ENCODE data around the gene CCT2. TPM values are rescaled to one million over a fixed set of nuclear protein-coding genes. Genes with fewer than 3 reads are reported as not detected.

Gene CCT2
- total RNA-seq, 1 experiment from 2014 or later, result 398 TPM

GRCh38 chr12:69630191-69630590, 44.9 kb downstream of the CCT2 start:
- DNase-seq (ENCODE audit: low read depth, low spot score), result no peak
- H3K9me3 ChIP-seq (ENCODE audit: control insufficient read depth in 1 of 2, insufficient read depth in 1 of 2, low read depth in 1 of 2, low read length in 2 of 2), result no peaks in the 10 kb centered on the region
- no peak for TF ChIP-seq SIN3A (IDR thresholded peaks at IDR 0.05; ENCODE audit: low read depth)
- 0 out of 2 replicates have a peak, but pooled peaks have one; percentile 15 for TF ChIP-seq RAD21 (IDR thresholded peaks at IDR 0.05; ENCODE audit: low read depth)
- TF ChIP-seq CTCF (IDR thresholded peaks at IDR 0.05 in 2 of 3, conservative IDR thresholded peaks at IDR 0.05 in 1 of 3; ENCODE audit: borderline replicate concordance in 1 of 3, insufficient read depth in 1 of 3, low read depth in 2 of 3, low read length in 2 of 3), result peak in 2 of 3 experiments; percentile 44 to 54; a peak in 4 of 6 replicates
- no peak overlapping the region for H3K4me3 ChIP-seq (replicated peaks in 1 of 2; ENCODE audit: low read depth in 1 of 2, low read length in 2 of 2)
- BruUV-seq (replicated peaks), result no TSS peak
- no peak overlapping the region for H2AFZ ChIP-seq (ENCODE audit: low read depth, low read length, poor library complexity, severe bottlenecking)
- H3K9me2 ChIP-seq (ENCODE audit: insufficient read depth), result no peaks in the 10 kb centered on the region
- no peaks in the 10 kb centered on the region for H4K20me1 ChIP-seq (ENCODE audit: insufficient read depth)
- intact Hi-C loops (cut with micrococcal nuclease), result no loop called here
- H3K36me3 ChIP-seq (ENCODE audit: control insufficient read depth in 1 of 2, insufficient read depth in 2 of 2, low read length in 2 of 2), result no peaks in the 10 kb centered on the region
- no peaks in the 10 kb centered on the region for H3K79me2 ChIP-seq (ENCODE audit: insufficient read depth, low read length)
- H3K4me1 ChIP-seq (ENCODE audit: control insufficient read depth in 1 of 2, insufficient read depth in 2 of 2, low read length in 2 of 2), result no peaks in the 10 kb centered on the region
- RAD21 ChIA-PET (ENCODE audit: low non-redundant PET in 1 of 2, low total read pairs in 2 of 2, uncharacterized antibody in 2 of 2, unreplicated experiment in 2 of 2), result no interaction called here
- H3K9ac ChIP-seq (ENCODE audit: low read length), result no peak overlapping the region
- ATAC-seq, result peak; percentile 76
- no peak overlapping the region for H3K4me2 ChIP-seq (ENCODE audit: low read length)
- POLR2A ChIA-PET, result no interaction called here
- H3K27me3 ChIP-seq (ENCODE audit: insufficient read depth, low read length), result no peaks in the 10 kb centered on the region
- CTCF ChIA-PET, result no interaction called here
- H3K27ac ChIP-seq (ENCODE audit: low read depth, low read length), result no peak overlapping the region

- CTCF ChIA-PET, result no interaction called here
- intact Hi-C loops (cut with micrococcal nuclease), result no loop called here
- peak; percentile 84 for ATAC-seq
Measured at GRCh38 chr12:69633061-69633460, 47.8 kb downstream of the CCT2 start.

More at GRCh38 chr12:69633061-69633460, 47.8 kb downstream of the CCT2 start:
- Histone ChIP-seq H3K9ac (ENCODE audit: low read length) (no peak overlapping the region), H3K9me2 (ENCODE audit: insufficient read depth) (no peaks in the 10 kb centered on the region), H3K4me3 (replicated peaks in 1 of 2; ENCODE audit: low read depth in 1 of 2, low read length in 2 of 2) (no peak overlapping the region), H2AFZ (ENCODE audit: low read depth, low read length, poor library complexity, severe bottlenecking) (no peak overlapping the region), H3K27ac (ENCODE audit: low read depth, low read length) (no peak overlapping the region), H3K36me3 (ENCODE audit: control insufficient read depth in 1 of 2, insufficient read depth in 2 of 2, low read length in 2 of 2) (no peaks in the 10 kb centered on the region), H3K27me3 (ENCODE audit: insufficient read depth, low read length) (no peaks in the 10 kb centered on the region), H4K20me1 (ENCODE audit: insufficient read depth) (no peaks in the 10 kb centered on the region), H3K4me1 (ENCODE audit: control insufficient read depth in 1 of 2, insufficient read depth in 2 of 2, low read length in 2 of 2) (no peaks in the 10 kb centered on the region), H3K4me2 (ENCODE audit: low read length) (no peak overlapping the region), H3K9me3 (ENCODE audit: control insufficient read depth in 1 of 2, insufficient read depth in 1 of 2, low read depth in 1 of 2, low read length in 2 of 2) (no peaks in the 10 kb centered on the region), H3K79me2 (ENCODE audit: insufficient read depth, low read length) (no peaks in the 10 kb centered on the region)
- BruUV-seq (replicated peaks), result no TSS peak
- no peak for DNase-seq (ENCODE audit: low read depth, low spot score)
- ChIA-PET RAD21 (ENCODE audit: low non-redundant PET in 1 of 2, low total read pairs in 2 of 2, uncharacterized antibody in 2 of 2, unreplicated experiment in 2 of 2) (no interaction called here), POLR2A (no interaction called here)
- TF ChIP-seq ATF3 (IDR thresholded peaks at IDR 0.05) (no peak), CBX3 (IDR thresholded peaks at IDR 0.05; ENCODE audit: low read depth) (no peak), YY1 (IDR thresholded peaks at IDR 0.05; ENCODE audit: extremely low read depth, insufficient replicate concordance, low read depth, low read length) (no peak), CTCF (IDR thresholded peaks at IDR 0.05 in 2 of 3, conservative IDR thresholded peaks at IDR 0.05 in 1 of 3; ENCODE audit: borderline replicate concordance in 1 of 3, insufficient read depth in 1 of 3, low read depth in 2 of 3, low read length in 2 of 3) (peak in 2 of 3 experiments; percentile 46 to 57; a peak in 4 of 6 replicates)
